GM23248 (cell line): ENCODE measurements around the gene COL6A1.

Experiments used
- EZH2 ChIP-seq: fragments of 200-600 bp; sonication (generic); IDR thresholded peaks from 2 replicates; pipeline ENCODE4 v1.6.1; 2018; ENCODE audit warnings: antibody characterized with exemption, mild to moderate bottlenecking; ENCODE audit not compliant: insufficient read depth, poor library complexity, severe bottlenecking
- EZH2phosphoT487 ChIP-seq: fragments of 200-600 bp; sonication (generic); IDR thresholded peaks from 2 replicates; pipeline ENCODE4 v1.6.1; 2018; ENCODE audit warnings: antibody characterized with exemption, moderate library complexity, mild to moderate bottlenecking, low read depth; ENCODE audit not compliant: insufficient read depth

DNA sequence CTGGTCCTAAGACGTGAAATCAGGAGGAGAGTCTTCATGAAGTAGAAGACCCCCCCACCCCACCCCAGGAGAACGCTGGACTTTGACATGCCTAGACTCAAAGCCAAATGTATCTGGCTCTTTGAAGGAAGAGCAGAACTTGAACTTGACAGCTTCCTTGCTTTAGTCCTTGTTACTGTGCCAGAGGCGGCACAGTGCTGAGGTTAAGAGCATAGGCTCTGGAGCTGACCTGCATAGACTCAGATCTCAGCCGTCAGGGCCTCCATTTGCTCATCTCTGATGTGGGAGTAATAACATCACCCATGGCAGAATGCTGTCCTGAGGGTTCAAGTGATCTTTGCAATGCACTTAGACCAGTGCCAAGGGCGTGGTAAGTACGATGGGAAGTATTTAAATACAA, 39.0 kb downstream of the COL6A1 start:
- no peak for TF ChIP-seq EZH2
- TF ChIP-seq EZH2phosphoT487: no peak
